ENCODE data around the gene SERF2. TPM values are rescaled to one million over a fixed set of nuclear protein-coding genes. Genes with fewer than 3 reads are reported as not detected.

The SERF2 gene
- polyA plus RNA-seq, 3 donors = 1,511 to 3,135 (median 2,483) TPM

DNA sequence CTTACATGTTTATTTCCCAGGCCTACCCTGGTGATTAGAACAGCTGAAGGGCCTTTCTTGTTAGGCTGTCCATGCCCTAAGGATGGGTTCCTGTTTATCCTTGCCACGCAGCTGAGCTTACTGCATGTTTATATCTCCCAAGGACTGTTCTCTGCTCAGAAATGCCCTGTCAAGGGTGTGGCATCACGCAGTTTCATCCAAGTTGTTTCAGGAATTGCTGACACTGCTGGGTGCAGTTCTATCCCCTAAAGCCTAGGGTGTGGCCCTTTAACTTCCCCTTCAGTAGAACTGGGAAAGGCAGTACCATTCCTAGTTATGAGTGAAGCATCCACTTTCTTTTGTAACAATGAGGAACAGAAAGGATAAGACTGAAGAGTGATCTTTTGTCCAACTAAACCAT lies 20.3 kb upstream of the SERF2 start:
- peaks cover 0 to 2% (median 1%) of the 10 kb centered on the region in 3 donors for H3K27me3 Mint-ChIP-seq (ENCODE audit: low read depth in 3 of 3)
- no peak for DNase-seq
- H3K9me3 Mint-ChIP-seq = peaks cover 0 to 2% (median 0%) of the 10 kb centered on the region in 7 donors
- H3K36me3 ChIP-seq (replicated peaks in 1 of 2; ENCODE audit: control insufficient read depth in 1 of 2, insufficient read depth in 2 of 2, low read length in 2 of 2) = peaks cover 38 to 72% of the 10 kb centered on the region in 2 donors
- H3K9ac ChIP-seq (ENCODE audit: insufficient read depth, low read length, poor library complexity, severe bottlenecking) = no peak overlapping the region
- H4K20me1 ChIP-seq (ENCODE audit: insufficient read depth, low read length) = peaks cover 5% of the 10 kb centered on the region
- TF ChIP-seq, protein P1, sequence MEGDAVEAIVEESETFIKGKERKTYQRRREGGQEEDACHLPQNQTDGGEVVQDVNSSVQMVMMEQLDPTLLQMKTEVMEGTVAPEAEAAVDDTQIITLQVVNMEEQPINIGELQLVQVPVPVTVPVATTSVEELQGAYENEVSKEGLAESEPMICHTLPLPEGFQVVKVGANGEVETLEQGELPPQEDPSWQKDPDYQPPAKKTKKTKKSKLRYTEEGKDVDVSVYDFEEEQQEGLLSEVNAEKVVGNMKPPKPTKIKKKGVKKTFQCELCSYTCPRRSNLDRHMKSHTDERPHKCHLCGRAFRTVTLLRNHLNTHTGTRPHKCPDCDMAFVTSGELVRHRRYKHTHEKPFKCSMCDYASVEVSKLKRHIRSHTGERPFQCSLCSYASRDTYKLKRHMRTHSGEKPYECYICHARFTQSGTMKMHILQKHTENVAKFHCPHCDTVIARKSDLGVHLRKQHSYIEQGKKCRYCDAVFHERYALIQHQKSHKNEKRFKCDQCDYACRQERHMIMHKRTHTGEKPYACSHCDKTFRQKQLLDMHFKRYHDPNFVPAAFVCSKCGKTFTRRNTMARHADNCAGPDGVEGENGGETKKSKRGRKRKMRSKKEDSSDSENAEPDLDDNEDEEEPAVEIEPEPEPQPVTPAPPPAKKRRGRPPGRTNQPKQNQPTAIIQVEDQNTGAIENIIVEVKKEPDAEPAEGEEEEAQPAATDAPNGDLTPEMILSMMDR (IDR thresholded peaks at IDR 0.05) = no peak
- intact Hi-C loops (cut with micrococcal nuclease) = no loop called here
- no peaks in the 10 kb centered on the region for H3K27me3 ChIP-seq (ENCODE audit: control insufficient read depth in 2 of 2, insufficient read depth in 2 of 2, low read length in 2 of 2)
- peaks cover 21% of the 10 kb centered on the region for H3K4me1 Mint-ChIP-seq
- peak overlapping the region in 1 of 2 donors; percentile 29 for H3K27ac ChIP-seq (ENCODE audit: low read depth in 1 of 2, low read length in 2 of 2)
- H3K4me3 Mint-ChIP-seq = no peak overlapping the region
- peaks cover 46 to 65% of the 10 kb centered on the region in 2 donors for H3K36me3 Mint-ChIP-seq
- peaks cover 12 to 21% of the 10 kb centered on the region in 2 donors for H3K4me1 ChIP-seq (ENCODE audit: control insufficient read depth in 1 of 2, insufficient read depth in 2 of 2, low read length in 2 of 2)
- peak overlapping the region in 4 of 7 donors; percentile 11 to 74 (median 58) for H3K27ac Mint-ChIP-seq
- H2AFZ ChIP-seq (ENCODE audit: insufficient read depth, low read depth, low read length, poor library complexity, severe bottlenecking) = no peak overlapping the region
- H3K4me2 ChIP-seq (replicated peaks; ENCODE audit: extremely low read depth, low read length, poor library complexity, severe bottlenecking) = no peak overlapping the region
- WGBS (ENCODE audit: insufficient coverage) = 27% methylated on average over 2 of the region's 2 CpGs
- no peaks in the 10 kb centered on the region for H3K79me2 ChIP-seq (ENCODE audit: insufficient read depth, low read length)
- H3K4me3 ChIP-seq (replicated peaks in 1 of 3; ENCODE audit: low read depth in 2 of 3, low read length in 3 of 3) = no peak overlapping the region
- H3K9me3 ChIP-seq (replicated peaks in 1 of 2; ENCODE audit: control insufficient read depth in 1 of 2, insufficient read depth in 1 of 2, low read length in 2 of 2) = no peaks in the 10 kb centered on the region

DNA sequence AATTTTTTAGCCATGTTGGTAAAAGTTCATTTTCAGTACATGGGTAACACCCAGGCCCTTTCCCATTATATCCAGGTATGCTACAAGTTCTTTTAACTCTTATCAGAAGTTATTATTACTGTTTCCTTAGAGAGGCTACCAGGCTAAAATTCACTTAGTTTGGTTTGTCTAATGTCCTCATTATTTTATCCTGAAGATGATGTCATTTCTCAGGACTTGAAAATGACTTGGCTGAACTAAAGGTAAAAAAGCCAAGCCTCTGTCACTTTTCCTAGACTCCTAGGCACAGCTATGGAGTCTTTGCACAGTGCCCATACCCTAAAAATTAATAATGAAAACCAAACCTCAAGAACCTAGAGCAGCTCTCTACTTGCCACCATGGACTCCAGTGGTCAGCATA lies 19.5 kb upstream of the SERF2 start:
- Histone ChIP-seq H3K9me3 (replicated peaks in 1 of 2; ENCODE audit: control insufficient read depth in 1 of 2, insufficient read depth in 1 of 2, low read length in 2 of 2) (no peaks in the 10 kb centered on the region), H3K9ac (ENCODE audit: insufficient read depth, low read length, poor library complexity, severe bottlenecking) (no peak overlapping the region), H3K4me1 (ENCODE audit: control insufficient read depth in 1 of 2, insufficient read depth in 2 of 2, low read length in 2 of 2) (peaks cover 15 to 27% of the 10 kb centered on the region in 2 donors), H3K79me2 (ENCODE audit: insufficient read depth, low read length) (no peaks in the 10 kb centered on the region), H3K27ac (ENCODE audit: low read depth in 1 of 2, low read length in 2 of 2) (peak overlapping the region in 1 of 2 donors; percentile 29), H3K36me3 (replicated peaks in 1 of 2; ENCODE audit: control insufficient read depth in 1 of 2, insufficient read depth in 2 of 2, low read length in 2 of 2) (peaks cover 33 to 63% of the 10 kb centered on the region in 2 donors), H3K27me3 (ENCODE audit: control insufficient read depth in 2 of 2, insufficient read depth in 2 of 2, low read length in 2 of 2) (no peaks in the 10 kb centered on the region), H2AFZ (ENCODE audit: insufficient read depth, low read depth, low read length, poor library complexity, severe bottlenecking) (no peak overlapping the region), H3K4me2 (replicated peaks; ENCODE audit: extremely low read depth, low read length, poor library complexity, severe bottlenecking) (no peak overlapping the region), H3K4me3 (replicated peaks in 1 of 3; ENCODE audit: low read depth in 2 of 3, low read length in 3 of 3) (no peak overlapping the region), H4K20me1 (ENCODE audit: insufficient read depth, low read length) (peaks cover 5% of the 10 kb centered on the region)
- TF ChIP-seq, protein P1 (IDR thresholded peaks at IDR 0.05) = no peak
- Mint-ChIP-seq H3K4me3 (no peak overlapping the region), H3K36me3 (peaks cover 44 to 57% of the 10 kb centered on the region in 2 donors), H3K27ac (no peak overlapping the region), H3K9me3 (peaks cover 0 to 2% (median 0%) of the 10 kb centered on the region in 7 donors), H3K4me1 (peaks cover 23% of the 10 kb centered on the region), H3K27me3 (ENCODE audit: low read depth in 3 of 3) (peaks cover 0 to 3% (median 2%) of the 10 kb centered on the region in 3 donors)
- DNase-seq = no peak
- intact Hi-C loops (cut with micrococcal nuclease) = no loop called here
